Activated CD4-positive, alpha-beta T cell treated with anti-CD3 and anti-CD28 coated beads, Interleukin-2, amount 10 ng/mL, durations not matched to agents 24 days and 14 days (primary cell): Measurements from ENCODE around the gene DCAF11. TPM values are rescaled to one million over a fixed set of nuclear protein-coding genes. Genes with fewer than 3 reads are reported as not detected.

Experiments
- DNase-seq: peaks from one replicate; pipeline ENCODE4 v3.0.0; 2022
- H3K27ac Mint-ChIP-seq: one replicate; pipeline ENCODE4 v1.8.0; 2022; ENCODE audit warnings: mild to moderate bottlenecking, mixed read lengths
- H3K27me3 Mint-ChIP-seq: one replicate; pipeline ENCODE4 v1.8.0; 2022; ENCODE audit warnings: mixed read lengths
- H3K36me3 Mint-ChIP-seq: one replicate; pipeline ENCODE4 v1.8.0; 2022; ENCODE audit warnings: low read depth, mild to moderate bottlenecking, mixed read lengths
- H3K4me1 Mint-ChIP-seq: one replicate; pipeline ENCODE4 v1.8.0; 2021; ENCODE audit warnings: mixed read lengths
- H3K4me3 Mint-ChIP-seq: one replicate; pipeline ENCODE4 v1.8.0; 2022; ENCODE audit warnings: mild to moderate bottlenecking, moderate library complexity, mixed read lengths
- H3K9me3 Mint-ChIP-seq: one replicate; pipeline ENCODE4 v1.8.0; 2021; ENCODE audit warnings: mixed read lengths
- intact Hi-C: fragments of 100-400 bp; cut with micrococcal nuclease; formaldehyde crosslinking; loops from one replicate; pipeline ENCODE4 v1.15.1; 2023
- total RNA-seq: library from RNA; stranded (reverse); gene quantifications from 2 replicates; pipeline ENCODE4 v1.2.3, GENCODE V29; 2022

The DCAF11 gene
- total RNA-seq, 1 donor from 2014 or later: 55.8 TPM

DNA sequence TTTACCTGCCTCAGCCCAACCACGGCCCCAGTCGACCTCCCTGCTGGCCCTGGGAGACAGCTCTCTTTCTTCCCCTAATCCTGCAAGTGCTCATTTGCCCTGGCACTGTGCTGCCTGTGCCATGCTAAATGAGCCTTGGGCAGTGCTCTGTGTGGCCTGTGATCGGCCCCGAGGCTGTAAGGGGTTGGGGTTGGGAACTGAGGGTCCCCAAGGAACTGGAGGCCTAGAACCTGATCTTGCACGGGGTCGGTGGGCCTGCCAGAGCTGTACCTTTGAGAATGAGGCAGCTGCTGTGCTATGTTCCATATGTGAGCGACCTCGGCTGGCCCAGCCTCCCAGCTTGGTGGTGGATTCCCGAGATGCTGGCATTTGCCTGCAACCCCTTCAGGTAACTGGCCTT, 35.5 kb downstream of the DCAF11 start:
- Mint-ChIP-seq H3K9me3 (no peaks in the 10 kb centered on the region), H3K36me3 (peaks cover 59% of the 10 kb centered on the region), H3K4me1 (peaks cover 38% of the 10 kb centered on the region), H3K27ac (no peak overlapping the region), H3K27me3 (no peaks in the 10 kb centered on the region), H3K4me3 (no peak overlapping the region)
- intact Hi-C loops: no loop called here
- no peak for DNase-seq

DNA sequence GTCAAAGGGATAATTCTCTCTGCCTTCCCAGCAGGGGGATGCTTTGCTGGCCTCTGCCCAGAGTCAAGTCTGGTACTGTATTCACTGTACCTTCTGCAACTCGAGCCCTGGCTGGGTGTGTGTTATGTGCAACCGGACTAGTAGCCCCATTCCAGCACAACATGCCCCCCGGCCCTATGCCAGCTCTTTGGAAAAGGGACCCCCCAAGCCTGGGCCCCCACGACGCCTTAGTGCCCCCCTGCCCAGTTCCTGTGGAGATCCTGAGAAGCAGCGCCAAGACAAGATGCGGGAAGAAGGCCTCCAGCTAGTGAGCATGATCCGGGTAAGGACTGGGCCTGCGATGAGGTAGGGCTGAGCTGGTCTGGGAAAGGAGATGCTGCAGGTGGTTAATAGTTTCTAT, 36.0 kb downstream of the DCAF11 start:
- Mint-ChIP-seq H3K4me1 (peaks cover 34% of the 10 kb centered on the region), H3K27me3 (no peaks in the 10 kb centered on the region), H3K36me3 (peaks cover 57% of the 10 kb centered on the region), H3K9me3 (no peaks in the 10 kb centered on the region), H3K27ac (peak overlapping the region; percentile 31), H3K4me3 (no peak overlapping the region)
- no peak for DNase-seq
- intact Hi-C loops: no loop called here

DNA sequence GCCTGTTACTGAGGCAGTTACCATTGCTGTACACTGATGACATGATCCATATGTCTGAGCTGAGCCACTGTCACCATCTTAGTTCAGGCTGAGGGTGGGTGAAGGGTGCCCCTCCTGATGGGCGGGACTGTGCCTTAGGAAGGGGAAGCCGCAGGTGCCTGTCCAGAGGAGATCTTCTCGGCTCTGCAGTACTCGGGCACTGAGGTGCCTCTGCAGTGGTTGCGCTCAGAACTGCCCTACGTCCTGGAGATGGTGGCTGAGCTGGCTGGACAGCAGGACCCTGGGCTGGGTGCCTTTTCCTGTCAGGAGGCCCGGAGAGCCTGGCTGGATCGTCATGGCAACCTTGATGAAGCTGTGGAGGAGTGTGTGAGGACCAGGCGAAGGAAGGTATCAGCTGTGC, 36.4 kb downstream of the DCAF11 start:
- Mint-ChIP-seq H3K9me3 (no peaks in the 10 kb centered on the region), H3K27me3 (no peaks in the 10 kb centered on the region), H3K4me3 (no peak overlapping the region), H3K36me3 (peaks cover 57% of the 10 kb centered on the region), H3K27ac (no peak overlapping the region), H3K4me1 (peaks cover 33% of the 10 kb centered on the region)
- DNase-seq: no peak
- intact Hi-C loops: no loop called here

DNA sequence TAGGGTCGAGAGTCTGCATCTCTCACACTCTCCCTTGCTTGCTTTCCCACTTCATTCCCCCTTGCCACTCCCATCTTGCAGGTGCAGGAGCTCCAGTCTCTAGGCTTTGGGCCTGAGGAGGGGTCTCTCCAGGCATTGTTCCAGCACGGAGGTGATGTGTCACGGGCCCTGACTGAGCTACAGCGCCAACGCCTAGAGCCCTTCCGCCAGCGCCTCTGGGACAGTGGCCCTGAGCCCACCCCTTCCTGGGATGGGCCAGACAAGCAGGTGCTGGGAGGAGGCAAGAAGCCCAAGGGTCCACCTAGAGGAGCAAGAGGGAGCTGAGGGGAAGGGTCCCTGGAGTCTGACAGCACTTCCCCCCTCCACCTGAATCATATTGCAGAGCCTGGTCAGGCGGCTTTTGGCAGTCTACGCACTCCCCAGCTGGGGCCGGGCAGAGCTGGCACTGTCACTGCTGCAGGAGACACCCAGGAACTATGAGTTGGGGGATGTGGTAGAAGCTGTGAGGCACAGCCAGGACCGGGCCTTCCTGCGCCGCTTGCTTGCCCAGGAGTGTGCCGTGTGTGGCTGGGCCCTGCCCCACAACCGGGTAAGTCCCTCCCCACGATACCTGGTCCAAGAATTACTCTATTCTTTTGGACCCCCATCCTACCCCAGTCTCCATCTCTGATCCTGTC, 37.0 kb downstream of the DCAF11 start:
- intact Hi-C loops: no loop called here
- DNase-seq: no peak
- Mint-ChIP-seq H3K4me1 (peaks cover 33% of the 10 kb centered on the region), H3K36me3 (peaks cover 56% of the 10 kb centered on the region), H3K27ac (no peak overlapping the region), H3K4me3 (no peak overlapping the region), H3K27me3 (no peaks in the 10 kb centered on the region), H3K9me3 (no peaks in the 10 kb centered on the region)

DNA sequence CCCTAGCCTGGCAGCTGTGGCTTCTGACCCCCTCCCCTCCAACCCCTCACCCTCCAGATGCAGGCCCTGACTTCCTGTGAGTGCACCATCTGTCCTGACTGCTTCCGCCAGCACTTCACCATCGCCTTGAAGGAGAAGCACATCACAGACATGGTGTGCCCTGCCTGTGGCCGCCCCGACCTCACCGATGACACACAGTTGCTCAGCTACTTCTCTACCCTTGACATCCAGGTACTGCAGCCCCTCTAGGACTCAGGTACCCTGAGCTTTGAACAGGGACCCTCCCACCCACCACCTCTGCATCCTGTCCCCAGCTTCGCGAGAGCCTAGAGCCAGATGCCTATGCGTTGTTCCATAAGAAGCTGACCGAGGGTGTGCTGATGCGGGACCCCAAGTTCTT, 40.5 kb downstream of the DCAF11 start:
- no peak overlapping the region for H3K27ac Mint-ChIP-seq
- intact Hi-C loops: no loop called here
- peaks cover 66% of the 10 kb centered on the region for H3K36me3 Mint-ChIP-seq
- H3K27me3 Mint-ChIP-seq: no peaks in the 10 kb centered on the region
- no peak for DNase-seq
- peaks cover 22% of the 10 kb centered on the region for H3K4me1 Mint-ChIP-seq
- H3K9me3 Mint-ChIP-seq: no peaks in the 10 kb centered on the region
- no peak overlapping the region for H3K4me3 Mint-ChIP-seq

DNA sequence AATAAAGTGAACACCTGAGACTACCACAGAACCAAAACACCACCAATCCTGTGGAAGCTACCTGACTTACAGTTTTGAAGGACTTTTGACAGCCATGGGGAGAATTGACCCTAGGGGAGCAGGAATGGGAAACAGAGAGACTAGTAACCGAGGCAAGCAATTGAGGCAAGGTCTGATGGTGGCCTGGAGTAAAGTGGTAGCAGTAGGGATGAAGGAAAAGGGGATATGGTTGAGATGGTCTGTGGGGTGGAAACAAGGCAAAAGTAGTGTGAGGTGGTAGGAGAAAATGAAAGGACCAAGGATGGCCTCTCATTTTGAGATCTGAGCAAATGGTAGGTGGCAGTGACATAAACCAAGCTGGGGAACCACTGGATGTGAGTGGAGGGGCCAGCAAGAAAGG, 42.3 kb downstream of the DCAF11 start:
- no peaks in the 10 kb centered on the region for H3K9me3 Mint-ChIP-seq
- H3K27me3 Mint-ChIP-seq: peaks cover 2% of the 10 kb centered on the region
- H3K4me1 Mint-ChIP-seq: peaks cover 27% of the 10 kb centered on the region
- H3K36me3 Mint-ChIP-seq: peaks cover 71% of the 10 kb centered on the region
- no peak overlapping the region for H3K4me3 Mint-ChIP-seq
- DNase-seq: no peak
- peak overlapping the region; percentile 39 for H3K27ac Mint-ChIP-seq
- intact Hi-C loops: no loop called here

DNA sequence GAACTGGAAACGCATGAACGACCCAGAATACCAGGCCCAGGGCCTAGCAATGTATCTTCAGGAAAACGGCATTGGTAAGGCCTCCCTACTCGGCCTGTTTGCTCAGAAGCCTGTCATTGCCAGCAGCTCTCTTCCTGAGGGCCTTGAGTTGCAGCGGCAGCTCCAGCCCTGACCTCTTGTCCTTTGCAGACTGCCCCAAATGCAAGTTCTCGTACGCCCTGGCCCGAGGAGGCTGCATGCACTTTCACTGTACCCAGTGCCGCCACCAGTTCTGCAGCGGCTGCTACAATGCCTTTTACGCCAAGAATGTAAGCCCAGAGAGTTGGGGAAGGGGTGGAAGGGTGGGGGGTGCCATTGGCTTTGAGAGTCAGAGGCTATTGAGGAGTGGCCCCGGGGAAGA, 42.8 kb downstream of the DCAF11 start:
- no peak for DNase-seq
- Mint-ChIP-seq H3K9me3 (no peaks in the 10 kb centered on the region), H3K36me3 (peaks cover 72% of the 10 kb centered on the region), H3K27me3 (peaks cover 2% of the 10 kb centered on the region), H3K4me1 (peaks cover 30% of the 10 kb centered on the region), H3K4me3 (no peak overlapping the region), H3K27ac (no peak overlapping the region)
- intact Hi-C loops: no loop called here

DNA sequence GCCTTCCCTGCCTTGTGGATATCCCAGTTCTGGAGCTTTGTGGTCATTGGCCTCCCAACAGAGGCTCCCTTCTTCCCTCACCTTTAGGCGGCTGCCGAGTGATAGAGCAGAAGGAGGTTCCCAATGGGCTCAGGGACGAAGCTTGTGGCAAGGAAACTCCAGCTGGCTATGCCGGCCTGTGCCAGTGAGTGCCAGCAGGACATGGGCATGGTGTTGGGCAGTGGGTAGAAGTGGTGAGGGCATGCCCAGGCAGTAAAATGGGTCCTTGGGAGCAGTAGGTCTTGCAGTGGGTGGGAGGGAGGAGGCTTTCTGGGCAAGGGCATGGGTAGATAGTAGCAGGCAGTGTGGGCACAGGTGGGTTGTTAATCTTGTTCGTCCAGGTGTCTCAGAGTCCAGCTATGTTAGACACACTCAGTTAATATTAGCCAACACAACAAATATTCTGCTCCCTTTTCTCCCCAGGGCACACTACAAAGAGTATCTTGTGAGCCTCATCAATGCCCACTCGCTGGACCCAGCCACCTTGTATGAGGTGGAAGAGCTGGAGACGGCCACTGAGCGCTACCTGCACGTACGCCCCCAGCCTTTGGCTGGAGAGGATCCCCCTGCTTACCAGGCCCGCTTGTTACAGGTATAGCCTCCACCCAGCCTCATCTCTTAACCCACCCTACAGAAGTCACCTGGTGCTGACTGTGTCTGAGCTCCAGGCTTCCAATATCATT, 45.4 kb downstream of the DCAF11 start:
- H3K4me3 Mint-ChIP-seq: peak overlapping the region; percentile 93
- no peak for DNase-seq
- peak overlapping the region; percentile 97 for H3K27ac Mint-ChIP-seq
- H3K27me3 Mint-ChIP-seq: peaks cover 2% of the 10 kb centered on the region
- H3K9me3 Mint-ChIP-seq: no peaks in the 10 kb centered on the region
- H3K36me3 Mint-ChIP-seq: peaks cover 84% of the 10 kb centered on the region
- intact Hi-C loops: loop anchor here (5.0 kb wide), 2 partner anchors 103 to 148 kb away; no protein-coding TSS in a partner anchor
- H3K4me1 Mint-ChIP-seq: peaks cover 46% of the 10 kb centered on the region

DNA sequence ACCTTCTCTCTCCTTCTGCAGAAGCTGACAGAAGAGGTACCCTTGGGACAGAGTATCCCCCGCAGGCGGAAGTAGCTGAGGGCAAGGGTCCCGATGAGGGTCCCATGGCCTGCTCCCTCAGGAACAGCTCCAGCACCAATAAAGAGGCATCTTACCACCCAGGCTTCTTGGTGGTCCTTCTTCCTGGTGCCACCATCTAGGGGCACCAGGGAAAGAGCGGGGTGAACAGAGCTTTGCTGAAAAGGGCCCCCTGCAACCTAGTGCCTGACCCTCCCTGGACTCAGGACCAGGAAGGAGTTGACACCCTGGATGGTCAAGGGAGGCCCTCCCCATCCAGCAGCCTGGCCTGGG, 45.9 kb downstream of the DCAF11 start:
- Mint-ChIP-seq H3K27me3 (peaks cover 2% of the 10 kb centered on the region), H3K4me1 (peaks cover 49% of the 10 kb centered on the region), H3K4me3 (peak overlapping the region; percentile 93), H3K27ac (peak overlapping the region; percentile 97), H3K36me3 (peaks cover 86% of the 10 kb centered on the region), H3K9me3 (no peaks in the 10 kb centered on the region)
- intact Hi-C loops: loop anchor here (5.0 kb wide), 2 partner anchors 103 to 148 kb away; no protein-coding TSS in a partner anchor
- no peak for DNase-seq

DNA sequence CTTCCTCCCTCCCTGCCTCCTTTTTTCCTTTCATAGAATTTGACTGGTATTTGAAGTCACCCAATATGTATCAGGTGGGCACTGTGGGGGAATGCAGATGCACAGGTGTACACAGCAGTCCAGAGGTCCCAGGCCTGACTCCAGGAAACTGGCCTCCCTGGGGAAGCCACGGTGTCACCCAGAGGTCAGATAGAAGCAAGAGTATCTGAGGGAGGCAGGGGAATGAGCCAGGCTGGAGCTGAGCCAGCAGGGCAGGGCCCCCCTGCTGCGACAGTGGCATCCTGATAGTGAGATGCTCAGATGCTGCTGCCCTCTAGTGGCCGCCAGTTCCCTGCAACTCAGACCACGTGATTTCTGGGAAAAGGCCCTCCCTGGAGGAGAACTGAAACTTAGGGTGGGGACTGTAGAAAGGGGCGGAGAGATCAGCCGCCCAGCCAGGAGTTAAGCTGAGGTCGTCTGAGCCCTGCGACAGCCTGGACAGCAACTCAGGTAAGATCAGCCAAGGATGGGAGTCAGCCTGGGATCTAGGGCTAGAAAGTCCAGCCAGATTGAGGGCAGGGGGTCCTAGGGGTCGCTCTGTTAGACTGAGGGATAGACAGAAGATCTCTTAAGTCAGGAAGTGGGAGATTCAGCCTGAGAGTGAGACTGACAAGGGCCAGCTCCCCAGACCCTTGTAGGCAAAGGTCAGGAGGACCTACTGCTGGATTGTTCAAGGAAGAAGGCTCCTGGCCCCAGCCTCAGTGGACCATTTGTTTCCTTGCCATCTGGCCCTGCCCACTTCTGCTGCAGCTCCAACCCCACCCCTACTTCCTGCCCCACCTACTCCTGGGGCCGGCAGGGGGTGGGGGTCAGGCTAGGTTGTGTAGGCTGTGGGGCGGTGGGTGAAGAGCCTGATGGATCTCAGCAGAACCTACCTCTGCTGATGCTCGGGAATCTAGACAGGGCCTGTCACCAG, 46.5 kb downstream of the DCAF11 start, which contains the start of gene IRF9:
TSS of gene IRF9 (plus strand) at position 416 of the 955 bp plus-strand sequence. CDS start 880 bp downstream, outside the sequence.
- DNase-seq: peak; percentile 100
- Mint-ChIP-seq H3K4me3 (peak within 1 kb of the TSS; percentile 93), H3K9me3 (no peaks in the 10 kb centered on the region), H3K4me1 (peaks cover 51% of the 10 kb centered on the region), H3K36me3 (peaks cover 86% of the 10 kb centered on the region), H3K27me3 (peaks cover 2% of the 10 kb centered on the region), H3K27ac (peak within 1 kb of the TSS; percentile 97)
- intact Hi-C loops: loop anchor here (1.0 to 5.0 kb wide), 9 partner anchors 14 to 149 kb away; partner anchors contain the start of genes CHMP4A, DCAF11, EMC9 and IPO4

DNA sequence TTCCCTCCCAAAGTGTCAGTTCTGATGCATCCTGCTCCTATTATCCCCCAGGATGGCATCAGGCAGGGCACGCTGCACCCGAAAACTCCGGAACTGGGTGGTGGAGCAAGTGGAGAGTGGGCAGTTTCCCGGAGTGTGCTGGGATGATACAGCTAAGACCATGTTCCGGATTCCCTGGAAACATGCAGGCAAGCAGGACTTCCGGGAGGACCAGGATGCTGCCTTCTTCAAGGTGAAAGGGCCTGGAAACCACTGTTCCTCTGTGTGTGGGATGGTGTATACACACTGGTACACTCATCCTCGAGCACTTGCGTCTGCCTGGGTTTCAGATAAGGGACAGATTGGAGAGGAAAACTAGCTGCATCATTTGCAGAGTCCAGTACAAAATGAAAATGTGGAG, 47.5 kb downstream of the DCAF11 start:
- peaks cover 89% of the 10 kb centered on the region for H3K36me3 Mint-ChIP-seq
- peaks cover 51% of the 10 kb centered on the region for H3K4me1 Mint-ChIP-seq
- H3K27me3 Mint-ChIP-seq: peaks cover 2% of the 10 kb centered on the region
- H3K4me3 Mint-ChIP-seq: peak overlapping the region; percentile 93
- peak overlapping the region; percentile 97 for H3K27ac Mint-ChIP-seq
- intact Hi-C loops: loop anchor here (5.0 kb wide), 2 partner anchors 105 to 150 kb away; no protein-coding TSS in a partner anchor
- H3K9me3 Mint-ChIP-seq: no peaks in the 10 kb centered on the region
- DNase-seq: peak; percentile 74

DNA sequence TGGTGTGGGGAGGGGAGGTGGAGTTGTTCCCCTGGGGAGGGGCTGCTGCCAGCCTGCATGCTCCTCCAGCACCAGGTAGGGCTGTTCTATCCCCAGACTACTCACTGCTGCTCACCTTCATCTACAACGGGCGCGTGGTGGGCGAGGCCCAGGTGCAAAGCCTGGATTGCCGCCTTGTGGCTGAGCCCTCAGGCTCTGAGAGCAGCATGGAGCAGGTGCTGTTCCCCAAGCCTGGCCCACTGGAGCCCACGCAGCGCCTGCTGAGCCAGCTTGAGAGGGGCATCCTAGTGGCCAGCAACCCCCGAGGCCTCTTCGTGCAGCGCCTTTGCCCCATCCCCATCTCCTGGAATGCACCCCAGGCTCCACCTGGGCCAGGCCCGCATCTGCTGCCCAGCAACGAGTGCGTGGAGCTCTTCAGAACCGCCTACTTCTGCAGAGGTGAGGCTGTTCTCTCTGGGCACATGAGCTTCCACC, 50.0 kb downstream of the DCAF11 start:
- H3K27me3 Mint-ChIP-seq: peaks cover 2% of the 10 kb centered on the region
- DNase-seq: no peak
- peak overlapping the region; percentile 49 for H3K4me3 Mint-ChIP-seq
- no peaks in the 10 kb centered on the region for H3K9me3 Mint-ChIP-seq
- intact Hi-C loops: loop anchor here (5.0 kb wide), 2 partner anchors 107 to 152 kb away; no protein-coding TSS in a partner anchor
- peaks cover 85% of the 10 kb centered on the region for H3K36me3 Mint-ChIP-seq
- H3K27ac Mint-ChIP-seq: peak overlapping the region; percentile 68
- peaks cover 61% of the 10 kb centered on the region for H3K4me1 Mint-ChIP-seq

DNA sequence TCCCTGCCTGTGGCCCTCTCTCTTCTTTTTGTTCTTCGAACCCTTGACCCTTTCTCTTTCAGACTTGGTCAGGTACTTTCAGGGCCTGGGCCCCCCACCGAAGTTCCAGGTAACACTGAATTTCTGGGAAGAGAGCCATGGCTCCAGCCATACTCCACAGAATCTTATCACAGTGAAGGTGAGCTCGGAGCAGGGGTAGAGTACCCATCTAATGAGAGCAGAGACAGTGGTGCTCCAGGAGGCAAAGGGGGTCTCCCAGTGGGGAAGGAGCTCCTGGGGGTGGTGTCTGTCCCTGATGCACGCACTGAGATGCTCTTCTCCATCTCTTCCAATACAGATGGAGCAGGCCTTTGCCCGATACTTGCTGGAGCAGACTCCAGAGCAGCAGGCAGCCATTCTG, 51.2 kb downstream of the DCAF11 start:
- Mint-ChIP-seq H3K36me3 (peaks cover 85% of the 10 kb centered on the region), H3K4me1 (peaks cover 54% of the 10 kb centered on the region)
- intact Hi-C loops: no loop called here

More for the DNA sequence above, 51.2 kb downstream of the DCAF11 start:
- no peak for DNase-seq
- peaks cover 2% of the 10 kb centered on the region for H3K27me3 Mint-ChIP-seq
- no peaks in the 10 kb centered on the region for H3K9me3 Mint-ChIP-seq
- H3K4me3 Mint-ChIP-seq: no peak overlapping the region
- peak overlapping the region; percentile 53 for H3K27ac Mint-ChIP-seq
